Fibroblast of gingiva (primary cell): ENCODE results near the gene PGAM1.
"Not testable (repeated sequence)": the region's sequence is repeated elsewhere in the genome, so short reads cannot be mapped to it uniquely, and the experiment has no call there.

Source experiments
- DNase-seq: peaks from one replicate; pipeline ENCODE4 v3.0.0-alpha.2; 2011; ENCODE audit warnings: low read depth

Gene PGAM1

GRCh38 chr10:97425964-97426775, at the start of gene PGAM1:
Gene PGAM1, plus strand, starts transcription at chr10:97426191. Its CDS starts 117 bp downstream, at chr10:97426308.
- peak; percentile 96 for DNase-seq

GRCh38 chr10:97376413-97376812, 49.6 kb upstream of the PGAM1 start:
- DNase-seq: no peak

- no peak for DNase-seq
Observed at GRCh38 chr10:97378933-97379921, 46.8 kb upstream of the PGAM1 start.

GRCh38 chr10:97380516-97380915, 45.5 kb upstream of the PGAM1 start:
- no peak for DNase-seq

- no peak for DNase-seq
Observed at GRCh38 chr10:97381626-97382025, 44.4 kb upstream of the PGAM1 start.

- no peak for DNase-seq
Observed at GRCh38 chr10:97383159-97383558, 42.8 kb upstream of the PGAM1 start.

GRCh38 chr10:97384156-97384555, 41.8 kb upstream of the PGAM1 start:
- no peak for DNase-seq

- no peak for DNase-seq
Observed at GRCh38 chr10:97384641-97385040, 41.4 kb upstream of the PGAM1 start.

- no peak for DNase-seq
Observed at GRCh38 chr10:97385565-97385964, 40.4 kb upstream of the PGAM1 start.

GRCh38 chr10:97388152-97388551, 37.8 kb upstream of the PGAM1 start:
- no peak for DNase-seq

- no peak for DNase-seq
Observed at GRCh38 chr10:97390091-97390490, 35.9 kb upstream of the PGAM1 start.

- DNase-seq: no peak
Observed at GRCh38 chr10:97393034-97393573, 32.9 kb upstream of the PGAM1 start.

GRCh38 chr10:97396056-97396455, 29.9 kb upstream of the PGAM1 start:
- no peak for DNase-seq

- peak; percentile 41 for DNase-seq
Observed at GRCh38 chr10:97399843-97400545, 26.0 kb upstream of the PGAM1 start.

GRCh38 chr10:97400665-97401454, 25.1 kb upstream of the PGAM1 start, which contains the start of gene RRP12:
Gene RRP12, minus strand, starts transcription at chr10:97401340. Its CDS starts 109 bp downstream, at chr10:97401231.
- DNase-seq: peak; percentile 97

GRCh38 chr10:97401455-97401919, 24.5 kb upstream of the PGAM1 start:
- DNase-seq: no peak

GRCh38 chr10:97404044-97404443, 21.9 kb upstream of the PGAM1 start:
- DNase-seq: no peak

- DNase-seq: no peak
Observed at GRCh38 chr10:97406064-97406463, 19.9 kb upstream of the PGAM1 start.

- DNase-seq: not testable (repeated sequence)
Observed at GRCh38 chr10:97406483-97406882, 19.5 kb upstream of the PGAM1 start.

GRCh38 chr10:97407211-97407951, 18.6 kb upstream of the PGAM1 start:
- peak; percentile 72 for DNase-seq
